ENCODE results near the gene SRGAP1. TPM values are rescaled to one million over a fixed set of nuclear protein-coding genes. Genes with fewer than 3 reads are reported as not detected.

The SRGAP1 gene
- total RNA-seq, 4 donors from 2014 or later, result 7.6 to 17.5 (median 14.6) TPM

- H3K27ac ChIP-seq (replicated peaks in 1 of 4), result peak overlapping the region; percentile 49 to 68 (median 59)
- no peak overlapping the region for H3K4me3 ChIP-seq
- peaks cover 30 to 50% (median 48%) of the 10 kb centered on the region in 4 donors for H3K4me1 ChIP-seq
- DNase-seq (ENCODE audit: extremely low spot score), result no peak
- intact Hi-C loops (cut with DNase I), result no loop called here
- no peaks in the 10 kb centered on the region for H3K36me3 ChIP-seq
- H3K9me3 ChIP-seq, result no peaks in the 10 kb centered on the region
- TF ChIP-seq CTCF (IDR thresholded peaks at IDR 0.05) (no peak), POLR2AphosphoS5 (IDR thresholded peaks at IDR 0.05) (no peak), POLR2A (IDR thresholded peaks at IDR 0.05; ENCODE audit: low read depth) (no peak), EP300 (IDR thresholded peaks at IDR 0.05) (no peak)
- 77% methylated on average over 2 of the region's 2 CpGs for WGBS
- no peaks in the 10 kb centered on the region for H3K27me3 ChIP-seq
Measured at GRCh38 chr12:64087761-64088160, 243.3 kb downstream of the SRGAP1 start.

DNA sequence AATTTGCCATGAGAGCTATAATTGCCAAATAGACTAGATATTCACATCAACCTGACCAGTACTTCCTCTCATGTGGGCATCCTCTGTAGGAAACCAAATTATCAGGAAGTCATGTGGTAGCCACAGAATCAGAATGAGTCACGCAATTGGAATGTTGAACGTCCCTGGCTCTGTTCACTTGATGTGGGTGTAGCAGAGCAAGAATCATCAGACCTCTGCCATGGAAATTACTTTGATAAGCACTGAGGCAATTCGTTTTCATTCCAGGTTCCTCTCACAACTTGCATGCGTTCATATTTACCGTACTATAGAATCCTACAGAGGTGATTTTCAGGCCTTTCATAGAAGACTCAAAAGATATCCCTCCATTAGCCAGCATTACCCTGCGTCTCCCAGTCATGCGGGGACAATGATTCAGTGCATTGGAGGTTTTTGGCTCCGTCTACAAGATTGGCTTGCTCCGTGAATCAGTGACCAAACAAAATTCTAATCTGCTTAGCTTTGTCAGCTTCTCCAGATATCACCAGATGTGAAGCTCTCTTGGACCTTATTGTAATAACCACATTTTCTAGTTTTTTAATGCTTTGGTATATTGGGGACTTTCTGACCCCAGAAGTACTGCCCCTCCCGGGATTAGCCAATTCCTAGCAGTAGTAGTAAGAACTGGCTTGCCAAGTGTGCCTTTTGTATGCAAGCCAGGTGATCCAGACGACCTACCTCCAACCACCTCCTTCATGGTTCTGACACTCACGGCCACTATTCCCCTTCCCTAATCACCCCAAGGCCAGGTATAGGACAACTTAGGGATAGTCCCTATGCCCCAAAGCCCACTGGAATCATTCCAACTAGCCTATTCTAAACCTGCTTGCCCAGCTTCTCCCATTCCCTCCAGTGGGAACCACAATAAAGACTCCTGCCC is 244.2 kb downstream of the SRGAP1 start:
- intact Hi-C loops (cut with DNase I), result no loop called here
- DNase-seq (ENCODE audit: extremely low spot score), result no peak

GRCh38 chr12:64090047-64090446 is 245.5 kb downstream of the SRGAP1 start:
- intact Hi-C loops (cut with DNase I), result no loop called here
- H3K36me3 ChIP-seq, result no peaks in the 10 kb centered on the region
- H3K4me1 ChIP-seq, result peaks cover 20 to 37% (median 32%) of the 10 kb centered on the region in 4 donors
- DNase-seq (ENCODE audit: extremely low spot score), result no peak
- no peak overlapping the region for H3K4me3 ChIP-seq
- H3K27me3 ChIP-seq, result no peaks in the 10 kb centered on the region
- WGBS, result 95% methylated on average over 1 of the region's 1 CpG
- TF ChIP-seq POLR2AphosphoS5 (IDR thresholded peaks at IDR 0.05) (no peak), EP300 (IDR thresholded peaks at IDR 0.05) (no peak), POLR2A (IDR thresholded peaks at IDR 0.05; ENCODE audit: low read depth) (no peak), CTCF (IDR thresholded peaks at IDR 0.05) (no peak)
- no peak overlapping the region for H3K27ac ChIP-seq (replicated peaks in 1 of 4)
- H3K9me3 ChIP-seq, result no peaks in the 10 kb centered on the region

More for the DNA sequence above, 244.2 kb downstream of the SRGAP1 start:
- TF ChIP-seq CTCF (IDR thresholded peaks at IDR 0.05), result no peak
- peak; percentile 61 to 66 for TF ChIP-seq POLR2AphosphoS5 (IDR thresholded peaks at IDR 0.05)
- 43% methylated on average over 12 of the region's 12 CpGs for WGBS
- Histone ChIP-seq H3K36me3 (no peaks in the 10 kb centered on the region), H3K4me1 (peaks cover 25 to 41% (median 38%) of the 10 kb centered on the region in 4 donors), H3K4me3 (peak overlapping the region in 1 of 4 donors; percentile 32), H3K9me3 (no peaks in the 10 kb centered on the region), H3K27me3 (no peaks in the 10 kb centered on the region), H3K27ac (replicated peaks in 1 of 4) (peak overlapping the region; percentile 49 to 68 (median 59))

GRCh38 chr12:64091186-64091585 is 246.7 kb downstream of the SRGAP1 start:
- 85% methylated on average over 4 of the region's 4 CpGs for WGBS
- no peaks in the 10 kb centered on the region for H3K36me3 ChIP-seq
- H3K27ac ChIP-seq (replicated peaks in 1 of 4), result no peak overlapping the region
- peaks cover 20 to 34% (median 32%) of the 10 kb centered on the region in 4 donors for H3K4me1 ChIP-seq
- no peak for TF ChIP-seq EP300 (IDR thresholded peaks at IDR 0.05)
- no peak for TF ChIP-seq POLR2A (IDR thresholded peaks at IDR 0.05; ENCODE audit: low read depth)
- TF ChIP-seq POLR2AphosphoS5 (IDR thresholded peaks at IDR 0.05), result no peak
- no peak for TF ChIP-seq CTCF (IDR thresholded peaks at IDR 0.05)
- no peak overlapping the region for H3K4me3 ChIP-seq
- H3K27me3 ChIP-seq, result no peaks in the 10 kb centered on the region
- H3K9me3 ChIP-seq, result no peaks in the 10 kb centered on the region
- DNase-seq (ENCODE audit: extremely low spot score), result no peak
- intact Hi-C loops (cut with DNase I), result no loop called here
